Liver (tissue), 3 donors: ENCODE results near the gene FAM9C.

Experiments used
- CTCF ChIP-seq: fragments of 150-350 bp; IDR thresholded peaks from 2 replicates; pipeline ENCODE4 v1.5.1; 2017; ENCODE audit warnings: improper control_type of control experiment, low read depth, low read length; ENCODE audit not compliant: missing input control
- GABPA ChIP-seq, 2 donors: IDR thresholded peaks in 1 of 2; conservative IDR thresholded peaks in 1 of 2; 2 replicates each; pipeline ENCODE4 v1.6.1; 2016; ENCODE audit warnings: antibody characterized with exemption in 2 of 2, mild to moderate bottlenecking in 1 of 2, moderate library complexity in 1 of 2
- TF ChIP-seq, protein P1 (sequence below): IDR thresholded peaks from 2 replicates; pipeline ENCODE4 v1.6.1; 2016; ENCODE audit warnings: antibody characterized with exemption
- donor health status: healthy.
- donor health status: healthy.

- TF ChIP-seq GABPA (IDR thresholded peaks at IDR 0.05 in 1 of 2, conservative IDR thresholded peaks at IDR 0.05 in 1 of 2), result no peak
- no peak for TF ChIP-seq CTCF
- TF ChIP-seq, protein P1, sequence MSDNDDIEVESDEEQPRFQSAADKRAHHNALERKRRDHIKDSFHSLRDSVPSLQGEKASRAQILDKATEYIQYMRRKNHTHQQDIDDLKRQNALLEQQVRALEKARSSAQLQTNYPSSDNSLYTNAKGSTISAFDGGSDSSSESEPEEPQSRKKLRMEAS, result no peak
These were observed 22.0 kb upstream of the FAM9C start for GRCh38 chrX:13066391-13066790.
